ENCODE measurements around the gene LRRC30.

DNA sequence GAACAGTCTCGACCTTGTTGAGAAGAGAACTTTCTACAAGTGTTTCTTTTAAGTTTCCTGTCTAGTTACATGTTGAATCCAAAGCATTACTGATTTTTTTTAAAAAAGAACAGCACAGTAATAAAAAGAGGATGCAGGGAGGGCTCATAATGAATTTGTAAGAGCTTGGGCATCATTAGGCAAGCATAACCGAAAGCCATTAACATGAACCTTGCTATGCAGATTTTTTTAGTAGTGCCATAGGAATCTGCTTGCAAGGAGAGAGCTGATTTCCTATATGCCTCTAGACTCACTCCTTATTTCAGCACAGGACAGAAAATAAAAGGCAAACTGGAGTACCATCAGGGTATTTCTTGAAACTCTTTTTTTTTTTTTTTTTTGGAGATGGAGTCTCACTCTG lies 5.2 kb downstream of the LRRC30 start:
- TF ChIP-seq ZFP3 (CRISPR knock-in tag; IDR thresholded peaks at IDR 0.05) (no peak), ZFP30 (CRISPR knock-in tag; IDR thresholded peaks at IDR 0.05) (no peak)
- TF ChIP-seq, protein P1, sequence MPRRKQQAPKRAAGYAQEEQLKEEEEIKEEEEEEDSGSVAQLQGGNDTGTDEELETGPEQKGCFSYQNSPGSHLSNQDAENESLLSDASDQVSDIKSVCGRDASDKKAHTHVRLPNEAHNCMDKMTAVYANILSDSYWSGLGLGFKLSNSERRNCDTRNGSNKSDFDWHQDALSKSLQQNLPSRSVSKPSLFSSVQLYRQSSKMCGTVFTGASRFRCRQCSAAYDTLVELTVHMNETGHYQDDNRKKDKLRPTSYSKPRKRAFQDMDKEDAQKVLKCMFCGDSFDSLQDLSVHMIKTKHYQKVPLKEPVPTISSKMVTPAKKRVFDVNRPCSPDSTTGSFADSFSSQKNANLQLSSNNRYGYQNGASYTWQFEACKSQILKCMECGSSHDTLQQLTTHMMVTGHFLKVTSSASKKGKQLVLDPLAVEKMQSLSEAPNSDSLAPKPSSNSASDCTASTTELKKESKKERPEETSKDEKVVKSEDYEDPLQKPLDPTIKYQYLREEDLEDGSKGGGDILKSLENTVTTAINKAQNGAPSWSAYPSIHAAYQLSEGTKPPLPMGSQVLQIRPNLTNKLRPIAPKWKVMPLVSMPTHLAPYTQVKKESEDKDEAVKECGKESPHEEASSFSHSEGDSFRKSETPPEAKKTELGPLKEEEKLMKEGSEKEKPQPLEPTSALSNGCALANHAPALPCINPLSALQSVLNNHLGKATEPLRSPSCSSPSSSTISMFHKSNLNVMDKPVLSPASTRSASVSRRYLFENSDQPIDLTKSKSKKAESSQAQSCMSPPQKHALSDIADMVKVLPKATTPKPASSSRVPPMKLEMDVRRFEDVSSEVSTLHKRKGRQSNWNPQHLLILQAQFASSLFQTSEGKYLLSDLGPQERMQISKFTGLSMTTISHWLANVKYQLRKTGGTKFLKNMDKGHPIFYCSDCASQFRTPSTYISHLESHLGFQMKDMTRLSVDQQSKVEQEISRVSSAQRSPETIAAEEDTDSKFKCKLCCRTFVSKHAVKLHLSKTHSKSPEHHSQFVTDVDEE (CRISPR knock-in tag; IDR thresholded peaks at IDR 0.05): no peak
- TF ChIP-seq, protein P2, sequence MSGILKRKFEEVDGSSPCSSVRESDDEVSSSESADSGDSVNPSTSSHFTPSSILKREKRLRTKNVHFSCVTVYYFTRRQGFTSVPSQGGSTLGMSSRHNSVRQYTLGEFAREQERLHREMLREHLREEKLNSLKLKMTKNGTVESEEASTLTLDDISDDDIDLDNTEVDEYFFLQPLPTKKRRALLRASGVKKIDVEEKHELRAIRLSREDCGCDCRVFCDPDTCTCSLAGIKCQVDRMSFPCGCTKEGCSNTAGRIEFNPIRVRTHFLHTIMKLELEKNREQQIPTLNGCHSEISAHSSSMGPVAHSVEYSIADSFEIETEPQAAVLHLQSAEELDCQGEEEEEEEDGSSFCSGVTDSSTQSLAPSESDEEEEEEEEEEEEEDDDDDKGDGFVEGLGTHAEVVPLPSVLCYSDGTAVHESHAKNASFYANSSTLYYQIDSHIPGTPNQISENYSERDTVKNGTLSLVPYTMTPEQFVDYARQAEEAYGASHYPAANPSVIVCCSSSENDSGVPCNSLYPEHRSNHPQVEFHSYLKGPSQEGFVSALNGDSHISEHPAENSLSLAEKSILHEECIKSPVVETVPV (CRISPR knock-in tag; IDR thresholded peaks at IDR 0.05): no peak
